Tibial nerve (tissue), 4 donors: Measurements from ENCODE around the gene SPDYC. TPM values are rescaled to one million over a fixed set of nuclear protein-coding genes. Genes with fewer than 3 reads are reported as not detected.
"Not testable (repeated sequence)": the region's sequence is repeated elsewhere in the genome, so short reads cannot be mapped to it uniquely, and the experiment has no call there.

Experiments used
- DNase-seq, 2 donors: peaks; one replicate each; pipeline ENCODE4 v3.0.0-alpha.2; 2019; ENCODE audit warnings: low spot score in 2 of 2
- H3K27ac ChIP-seq, 4 donors: fragments of 200-600 bp; sonication (generic) in 3 of 4; one replicate each; pipeline ENCODE4 v1.5.1; 2017 to 2019; ENCODE audit warnings: mild to moderate bottlenecking in 1 of 4
- H3K27me3 ChIP-seq, 2 donors: fragments of 200-600 bp; sonication (generic) in 1 of 2; one replicate each; pipeline versions ENCODE4 v1.5.1 to v1.6.0; 2017 to 2019
- H3K36me3 ChIP-seq, 3 donors: fragments of 200-600 bp; sonication (generic); one replicate each; pipeline ENCODE4 v1.5.1; 2018 to 2019
- H3K4me1 ChIP-seq, 4 donors: fragments of 200-600 bp; sonication (generic) in 3 of 4; one replicate each; pipeline ENCODE4 v1.5.1; 2017 to 2019
- H3K4me3 ChIP-seq, 4 donors: fragments of 200-600 bp; sonication (generic) in 3 of 4; one replicate each; pipeline ENCODE4 v1.5.1; 2017 to 2019; ENCODE audit warnings: mild to moderate bottlenecking in 1 of 4, moderate library complexity in 1 of 4
- H3K9me3 ChIP-seq, 4 donors: fragments of 200-600 bp; sonication (generic) in 3 of 4; one replicate each; pipeline ENCODE4 v1.5.1; 2017 to 2019
- CTCF ChIP-seq, 5 experiments: fragments of 200-600 bp in 3 of 5; fragments of 450-650 bp in 2 of 5; sonication (generic) in 3 of 5; IDR thresholded peaks; one replicate each; pipeline ENCODE4 v1.5.1; 2016 to 2019; ENCODE audit warnings: antibody characterized with exemption in 5 of 5, mild to moderate bottlenecking in 3 of 5, moderate library complexity in 2 of 5
- EP300 ChIP-seq, 2 donors: sonication (generic); formaldehyde crosslinking; IDR thresholded peaks; one replicate each; pipeline ENCODE4 v1.6.1; 2017; ENCODE audit warnings: antibody characterized with exemption in 2 of 2, mild to moderate bottlenecking in 1 of 2
- POLR2A ChIP-seq, 2 donors: fragments of 450-650 bp; IDR thresholded peaks; one replicate each; pipeline ENCODE4 v1.6.1; 2017; ENCODE audit warnings: antibody characterized with exemption in 2 of 2, mild to moderate bottlenecking in 2 of 2, moderate library complexity in 2 of 2
- WGBS, 2 donors: methylation state at CpG; one replicate each; pipeline ENCODE4 v1.1.5; 2018; 5-methylcytosine and 5-hydroxymethylcytosine counted together
- total RNA-seq, 4 donors: library from RNA; depleted of rRNA; stranded (reverse); fragments of >200 nt; gene quantifications; one replicate each; pipeline ENCODE4 v1.1.0, GENCODE V29; 2016

Gene SPDYC
- total RNA-seq, 4 donors from 2014 or later, result not detected

GRCh38 chr11:65147352-65148075 lies 22.5 kb upstream of the SPDYC start:
- no peak for DNase-seq
- WGBS, 2 donors, result 76 to 81% methylated on average over 2 of the region's 2 CpGs
- Histone ChIP-seq H3K36me3 (no peaks in the 10 kb centered on the region), H3K27ac (no peak overlapping the region), H3K9me3 (peaks cover 0 to 5% (median 0%) of the 10 kb centered on the region in 4 donors), H3K27me3 (no peaks in the 10 kb centered on the region), H3K4me3 (no peak overlapping the region), H3K4me1 (peaks cover 0 to 11% (median 3%) of the 10 kb centered on the region in 4 donors)
- TF ChIP-seq EP300 (IDR thresholded peaks at IDR 0.05), result no peak
- no peak for TF ChIP-seq POLR2A (IDR thresholded peaks at IDR 0.05)
- TF ChIP-seq CTCF (IDR thresholded peaks at IDR 0.05), result no peak

- Histone ChIP-seq H3K36me3 (no peaks in the 10 kb centered on the region), H3K27ac (no peak overlapping the region), H3K27me3 (no peaks in the 10 kb centered on the region), H3K4me3 (no peak overlapping the region), H3K4me1 (peaks cover 0 to 11% (median 3%) of the 10 kb centered on the region in 4 donors), H3K9me3 (peaks cover 0 to 5% (median 0%) of the 10 kb centered on the region in 4 donors)
- DNase-seq, result no peak
- WGBS, 2 donors, result 93 to 94% methylated on average over 5 of the region's 5 CpGs
- TF ChIP-seq CTCF (IDR thresholded peaks at IDR 0.05) (no peak), POLR2A (IDR thresholded peaks at IDR 0.05) (no peak), EP300 (IDR thresholded peaks at IDR 0.05) (no peak)
These were observed 21.4 kb upstream of the SPDYC start for GRCh38 chr11:65148657-65149056.

- not testable (repeated sequence) for H3K36me3 ChIP-seq, DNase-seq, H3K4me3 ChIP-seq, H3K9me3 ChIP-seq, H3K27me3 ChIP-seq
- 61 to 67% methylated on average over 10 of the region's 10 CpGs for WGBS, 2 donors
- Histone ChIP-seq H3K27ac (peak overlapping the region in 1 of 4 donors; percentile 26), H3K4me1 (peaks cover 0 to 11% (median 3%) of the 10 kb centered on the region in 4 donors)
These were observed 19.9 kb upstream of the SPDYC start for GRCh38 chr11:65150131-65150508.

- TF ChIP-seq EP300 (IDR thresholded peaks at IDR 0.05) (no peak), CTCF (IDR thresholded peaks at IDR 0.05) (no peak), POLR2A (IDR thresholded peaks at IDR 0.05) (no peak)
- H3K36me3 ChIP-seq, result no peaks in the 10 kb centered on the region
- 17 to 18% methylated on average over 12 of the region's 12 CpGs for WGBS, 2 donors
- H3K4me3 ChIP-seq, result no peak overlapping the region
- peak; percentile 59 to 68 for DNase-seq
- H3K27me3 ChIP-seq, result no peaks in the 10 kb centered on the region
- H3K9me3 ChIP-seq, result peaks cover 0 to 5% (median 0%) of the 10 kb centered on the region in 4 donors
- peak overlapping the region in 3 of 4 donors; percentile 54 to 72 (median 62) for H3K27ac ChIP-seq
- peaks cover 0 to 11% (median 3%) of the 10 kb centered on the region in 4 donors for H3K4me1 ChIP-seq
These were observed 19.3 kb upstream of the SPDYC start for GRCh38 chr11:65150509-65151299.

GRCh38 chr11:65151331-65151899 lies 18.6 kb upstream of the SPDYC start:
- DNase-seq, result no peak
- no peaks in the 10 kb centered on the region for H3K27me3 ChIP-seq
- H3K36me3 ChIP-seq, result no peaks in the 10 kb centered on the region
- H3K9me3 ChIP-seq, result peaks cover 0 to 5% (median 0%) of the 10 kb centered on the region in 4 donors
- no peak overlapping the region for H3K4me3 ChIP-seq
- H3K4me1 ChIP-seq, result peaks cover 0 to 11% (median 3%) of the 10 kb centered on the region in 4 donors
- no peak for TF ChIP-seq EP300 (IDR thresholded peaks at IDR 0.05)
- TF ChIP-seq CTCF (IDR thresholded peaks at IDR 0.05), result no peak
- no peak for TF ChIP-seq POLR2A (IDR thresholded peaks at IDR 0.05)
- 70 to 73% methylated on average over 3 of the region's 3 CpGs for WGBS, 2 donors
- H3K27ac ChIP-seq, result peak overlapping the region in 1 of 4 donors; percentile 62
